RWPE2 (cell line): ENCODE results near the gene CAPN1.

Experiments used
- ATAC-seq: fragments of 200-7000 bp; cut with Tn5 transposase; 3 replicates; pipeline ENCODE4 v1.9.1; 2021; ENCODE audit warnings: low read depth
- DNase-seq: peaks from one replicate; pipeline ENCODE4 v3.0.0-alpha.2; 2020; ENCODE audit warnings: low spot score
- H3K27ac ChIP-seq: fragments of 450-650 bp; 2 replicates; pipeline ENCODE4 v1.5.1; 2017; ENCODE audit warnings: mild to moderate bottlenecking; ENCODE audit not compliant: poor library complexity, severe bottlenecking
- H3K27me3 ChIP-seq: fragments of 250-450 bp; sonication (Bioruptor Pico); 2 replicates; pipeline ENCODE4 v1.5.1; 2021; ENCODE audit warnings: mild to moderate bottlenecking, moderate library complexity; ENCODE audit not compliant: insufficient read depth, poor library complexity, severe bottlenecking
- H3K36me3 ChIP-seq: fragments of 250-450 bp; sonication (Bioruptor Pico); 2 replicates; pipeline ENCODE4 v1.5.1; 2020; ENCODE audit warnings: low read depth, mild to moderate bottlenecking, moderate library complexity
- H3K4me1 ChIP-seq: fragments of 250-450 bp; sonication (Bioruptor Pico); 2 replicates; pipeline ENCODE4 v1.5.1; 2021; ENCODE audit warnings: mild to moderate bottlenecking, moderate library complexity; ENCODE audit not compliant: insufficient read depth, poor library complexity, severe bottlenecking
- H3K4me3 ChIP-seq: fragments of 250-450 bp; sonication (Bioruptor Pico); 2 replicates; pipeline ENCODE4 v1.5.1; 2021; ENCODE audit warnings: mild to moderate bottlenecking, moderate library complexity; ENCODE audit not compliant: severe bottlenecking
- H3K9me3 ChIP-seq: fragments of 250-450 bp; sonication (Bioruptor Pico); 2 replicates; pipeline ENCODE4 v1.5.1; 2021; ENCODE audit warnings: mild to moderate bottlenecking, moderate library complexity; ENCODE audit not compliant: severe bottlenecking
- CTCF ChIP-seq: fragments of 450-650 bp; IDR thresholded peaks from one replicate; pipeline ENCODE4 v1.5.1; 2017; ENCODE audit warnings: mild to moderate bottlenecking, moderate library complexity; ENCODE audit not compliant: poor library complexity, severe bottlenecking

Gene CAPN1

DNA sequence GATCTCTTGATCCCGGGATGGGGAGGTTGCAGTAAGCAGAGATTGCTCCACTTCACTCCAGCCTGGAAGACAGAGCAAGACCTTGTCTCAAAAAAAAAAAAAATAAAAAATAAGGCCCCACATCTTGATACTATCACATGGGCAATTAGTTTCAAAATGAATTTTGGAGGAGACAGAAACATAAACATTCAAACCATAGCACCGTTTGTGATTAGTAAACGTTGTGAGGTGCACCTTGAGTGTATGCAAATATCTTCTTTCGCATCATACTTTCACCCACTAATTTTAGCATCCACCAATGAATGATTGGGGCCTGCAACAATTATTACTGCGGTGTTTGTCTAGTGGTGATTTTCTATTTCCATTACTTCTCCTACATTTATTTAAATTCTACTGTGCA, 22.7 kb upstream of the CAPN1 start:
- no peaks in the 10 kb centered on the region for H3K4me1 ChIP-seq
- ATAC-seq, result no peak
- H3K27me3 ChIP-seq, result no peaks in the 10 kb centered on the region
- no peaks in the 10 kb centered on the region for H3K36me3 ChIP-seq
- H3K27ac ChIP-seq, result no peak overlapping the region
- no peak for DNase-seq
- H3K9me3 ChIP-seq, result no peaks in the 10 kb centered on the region
- H3K4me3 ChIP-seq, result no peak overlapping the region
- TF ChIP-seq CTCF, result no peak

- DNase-seq (no peak), ATAC-seq (no peak)
- no peaks in the 10 kb centered on the region for H3K9me3 ChIP-seq
- no peaks in the 10 kb centered on the region for H3K36me3 ChIP-seq
- TF ChIP-seq CTCF, result no peak
- no peaks in the 10 kb centered on the region for H3K27me3 ChIP-seq
- no peak overlapping the region for H3K27ac ChIP-seq
- H3K4me1 ChIP-seq, result no peaks in the 10 kb centered on the region
- no peak overlapping the region for H3K4me3 ChIP-seq
Observed at GRCh38 chr11:65160643-65161042, 21.1 kb upstream of the CAPN1 start.

DNA sequence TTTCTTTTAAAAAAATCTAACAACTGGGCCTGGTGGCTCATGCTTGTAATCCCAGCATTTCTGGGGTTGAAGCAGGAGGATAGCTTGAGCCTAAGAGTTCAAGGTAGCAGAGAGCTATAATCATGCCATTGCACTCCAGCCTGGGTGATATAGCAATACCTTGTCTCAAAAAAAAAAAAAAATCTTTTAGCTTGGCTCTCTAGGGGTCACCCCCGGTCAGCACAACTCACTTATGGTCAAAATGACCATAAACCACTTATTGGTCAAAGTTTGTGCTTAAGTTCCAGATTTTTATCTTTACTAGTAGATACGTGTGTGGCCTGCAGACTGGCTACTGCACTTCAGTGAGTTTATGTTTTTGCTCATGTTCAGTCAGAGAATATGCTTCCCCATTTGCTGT, 18.0 kb upstream of the CAPN1 start:
- TF ChIP-seq CTCF, result no peak
- Histone ChIP-seq H3K9me3 (no peaks in the 10 kb centered on the region), H3K27me3 (no peaks in the 10 kb centered on the region), H3K36me3 (no peaks in the 10 kb centered on the region), H3K4me1 (no peaks in the 10 kb centered on the region), H3K27ac (no peak overlapping the region), H3K4me3 (no peak overlapping the region)
- ATAC-seq, result no peak
- no peak for DNase-seq

DNA sequence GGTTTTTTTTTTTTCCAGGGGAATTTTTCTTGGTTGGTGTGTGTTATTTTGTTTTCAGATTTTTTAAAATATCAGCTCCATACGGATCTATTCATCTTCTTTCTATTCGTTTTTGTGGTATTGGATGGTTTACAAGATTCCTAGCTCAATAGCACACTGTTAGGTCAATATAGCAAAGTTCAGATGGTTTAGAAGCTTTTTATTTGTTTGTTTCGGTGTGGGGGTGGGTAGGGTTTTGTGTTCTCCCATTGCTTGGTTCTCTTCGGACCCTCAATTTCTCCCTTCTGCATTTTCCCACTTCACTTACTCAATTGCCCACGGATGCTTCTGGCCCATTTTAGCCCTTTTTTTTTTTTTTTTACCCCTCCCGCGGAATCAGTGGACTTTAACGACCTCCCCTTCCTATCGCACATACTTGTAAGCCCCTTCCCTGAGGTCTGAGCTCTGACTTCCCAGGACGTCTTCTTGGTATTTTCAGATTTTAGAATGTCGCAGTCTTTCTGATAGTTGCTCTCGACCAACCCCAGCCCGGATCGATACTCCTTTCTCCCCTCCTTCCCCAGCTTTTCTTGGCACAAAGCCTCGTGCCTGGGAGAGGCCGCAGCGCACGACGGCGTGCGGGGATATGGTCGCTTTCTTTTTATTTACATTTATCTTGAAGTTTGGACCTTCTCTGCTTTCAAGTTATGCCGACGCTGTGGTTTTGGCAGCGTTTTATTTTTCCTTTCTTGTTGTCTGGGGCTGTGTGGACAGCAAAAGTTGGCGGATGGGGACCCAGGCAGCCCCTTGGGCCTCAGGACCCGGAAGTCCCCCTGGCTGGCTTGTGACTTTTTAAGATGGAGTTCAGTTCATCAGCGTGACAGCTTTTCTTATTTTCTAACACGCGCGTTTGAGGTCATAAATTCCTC, 16.1 kb upstream of the CAPN1 start:
- DNase-seq (no peak), ATAC-seq (no peak)
- Histone ChIP-seq H3K4me3 (no peak overlapping the region), H3K27ac (no peak overlapping the region), H3K36me3 (no peaks in the 10 kb centered on the region), H3K27me3 (no peaks in the 10 kb centered on the region), H3K9me3 (no peaks in the 10 kb centered on the region), H3K4me1 (no peaks in the 10 kb centered on the region)
- TF ChIP-seq CTCF, result no peak

GRCh38 chr11:65166893-65167292, 14.8 kb upstream of the CAPN1 start:
- ATAC-seq (no peak), DNase-seq (no peak)
- TF ChIP-seq CTCF, result no peak
- Histone ChIP-seq H3K4me1 (no peaks in the 10 kb centered on the region), H3K4me3 (no peak overlapping the region), H3K9me3 (no peaks in the 10 kb centered on the region), H3K27ac (no peak overlapping the region), H3K27me3 (no peaks in the 10 kb centered on the region), H3K36me3 (no peaks in the 10 kb centered on the region)
